GM19395 (cell line): ENCODE measurements around the gene KDM6A.
"Not testable (repeated sequence)": the region's sequence is repeated elsewhere in the genome, so short reads cannot be mapped to it uniquely, and the experiment has no call there.

Experiments used
- ATAC-seq: cut with Tn5 transposase; IDR thresholded peaks from one replicate; pipeline ENCODE4 v1.9.1; 2021; ENCODE audit warnings: mild to moderate bottlenecking, moderate library complexity; ENCODE audit not compliant: unreplicated experiment

KDM6A gene

DNA sequence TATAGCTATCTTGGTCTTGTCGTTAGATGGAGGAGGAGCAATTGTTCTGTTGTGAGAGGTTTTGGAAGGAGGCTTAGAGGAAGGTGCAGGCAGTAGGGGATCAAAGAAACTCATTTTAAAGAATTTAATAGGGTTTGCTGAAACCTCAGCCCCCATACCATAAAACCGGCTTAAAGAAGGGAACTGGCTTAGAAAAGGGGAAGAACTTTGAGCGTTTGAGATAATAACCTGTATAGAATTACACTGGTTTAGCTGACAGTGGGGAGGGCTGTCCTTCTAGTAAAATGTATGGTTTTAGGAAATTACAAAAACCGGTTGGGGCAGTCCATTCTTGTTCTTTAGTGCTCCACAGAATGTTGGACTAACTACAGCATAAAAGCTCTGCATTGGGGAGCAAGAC lies 128.1 kb downstream of the KDM6A start:
- ATAC-seq: no peak

DNA sequence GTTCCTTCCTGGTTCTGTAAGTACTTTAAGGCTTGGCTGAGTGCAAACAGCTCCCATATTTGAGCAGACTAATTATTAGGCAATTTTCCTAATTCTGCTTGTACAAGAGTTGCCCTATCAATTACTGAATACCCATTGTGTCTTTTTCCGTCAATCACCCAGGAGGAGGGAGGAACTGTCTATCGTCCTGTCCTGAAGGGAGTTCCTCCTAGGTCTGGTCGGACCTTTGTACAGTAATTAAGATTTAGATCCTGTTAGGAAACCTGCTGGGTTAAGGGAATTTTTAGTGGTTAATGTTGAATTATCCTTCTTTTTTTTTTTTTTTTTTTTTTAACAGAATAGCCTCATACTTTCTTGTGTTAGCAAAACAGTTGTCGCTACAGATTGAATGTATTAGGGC lies 130.1 kb downstream of the KDM6A start:
- ATAC-seq: no peak

- ATAC-seq: no peak
These were observed 133.2 kb downstream of the KDM6A start for GRCh38 chrX:45006002-45006800.

GRCh38 chrX:45007598-45007997 lies 134.6 kb downstream of the KDM6A start:
- peak; percentile 98 for ATAC-seq

DNA sequence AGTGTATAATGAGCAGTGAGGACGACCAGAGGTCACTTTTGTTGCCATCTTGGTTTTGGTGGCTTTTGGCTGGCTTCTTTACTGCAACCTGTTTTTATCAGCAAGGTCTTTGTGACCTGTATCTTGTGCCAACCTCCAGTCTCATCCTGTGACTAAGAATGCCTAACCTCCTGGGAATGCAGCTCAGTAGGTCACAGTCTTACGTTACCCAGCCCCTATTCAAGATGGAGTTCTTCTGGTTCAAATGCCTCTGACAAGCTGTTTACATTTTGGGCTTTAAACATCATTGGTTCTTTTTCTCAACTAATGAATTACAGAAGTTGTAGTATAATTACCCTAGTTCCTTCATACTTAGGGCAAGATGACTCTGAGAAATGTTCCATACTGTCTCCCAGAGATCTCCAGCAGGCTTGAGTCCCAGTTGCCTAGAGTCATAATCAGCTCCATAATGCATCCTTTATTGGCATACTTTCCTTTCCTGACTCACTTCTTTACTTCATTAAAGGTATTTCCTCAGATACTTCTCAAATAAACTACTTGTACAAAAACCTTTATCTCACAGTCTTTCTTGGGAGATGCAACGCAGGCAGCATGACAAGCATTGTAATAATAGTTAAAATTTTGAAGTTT lies 136.5 kb downstream of the KDM6A start:
- ATAC-seq: no peak

- no peak for ATAC-seq
These were observed 138.1 kb downstream of the KDM6A start for GRCh38 chrX:45011131-45011530.

DNA sequence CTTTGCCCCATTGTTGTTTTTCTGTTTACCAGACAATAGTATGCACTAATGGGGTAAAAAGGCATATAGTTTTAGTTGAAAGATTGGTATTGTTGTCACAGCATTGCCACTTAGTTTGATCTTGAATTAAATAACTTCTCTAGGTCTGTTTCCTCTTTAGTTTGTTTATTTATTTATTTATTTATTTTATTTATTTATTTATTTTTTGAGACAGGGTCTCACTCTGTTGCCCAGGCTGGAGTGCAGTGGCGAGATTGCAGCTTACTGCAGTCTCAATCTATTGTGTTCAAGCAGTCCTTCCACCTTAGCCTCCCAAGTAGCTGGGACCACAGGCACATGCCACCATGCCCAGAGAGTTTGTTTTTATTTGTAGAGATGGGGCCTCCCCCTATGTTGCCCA lies 138.6 kb downstream of the KDM6A start:
- ATAC-seq: no peak

- ATAC-seq: no peak
These were observed 145.0 kb downstream of the KDM6A start for GRCh38 chrX:45017946-45018345.

DNA sequence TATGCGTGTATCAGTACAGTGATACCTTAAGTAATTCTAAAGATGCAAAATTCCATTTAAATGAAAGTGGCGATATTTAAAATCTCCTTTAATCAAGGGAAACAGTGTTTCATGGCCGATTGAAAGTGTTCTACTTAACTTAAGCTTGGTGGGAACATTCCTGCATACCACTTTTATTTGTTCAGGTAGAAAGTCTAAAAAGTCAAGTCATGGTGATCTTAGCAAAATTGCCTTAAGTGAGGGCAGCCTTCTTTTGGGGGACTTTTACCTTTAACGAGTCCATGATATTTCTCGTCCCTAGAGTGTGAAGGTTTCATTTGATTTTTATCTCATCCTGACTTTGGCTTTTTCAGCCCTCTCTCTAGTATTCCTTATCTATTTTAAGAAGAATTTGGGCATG lies 149.2 kb downstream of the KDM6A start:
- ATAC-seq: no peak

- ATAC-seq: no peak
These were observed 151.5 kb downstream of the KDM6A start for GRCh38 chrX:45024501-45024900.

- ATAC-seq: no peak
These were observed 153.0 kb downstream of the KDM6A start for GRCh38 chrX:45026036-45026435.

- ATAC-seq: no peak
These were observed 158.9 kb downstream of the KDM6A start for GRCh38 chrX:45031830-45032378.

- ATAC-seq: no peak
These were observed 162.1 kb downstream of the KDM6A start for GRCh38 chrX:45035071-45035470.

GRCh38 chrX:45036161-45036560 lies 163.2 kb downstream of the KDM6A start:
- no peak for ATAC-seq

GRCh38 chrX:45040137-45040536 lies 167.1 kb downstream of the KDM6A start:
- ATAC-seq: not testable (repeated sequence)

GRCh38 chrX:45046417-45046816 lies 173.4 kb downstream of the KDM6A start:
- ATAC-seq: no peak

- peak; percentile 68 for ATAC-seq
These were observed 177.6 kb downstream of the KDM6A start for GRCh38 chrX:45050558-45050957.

DNA sequence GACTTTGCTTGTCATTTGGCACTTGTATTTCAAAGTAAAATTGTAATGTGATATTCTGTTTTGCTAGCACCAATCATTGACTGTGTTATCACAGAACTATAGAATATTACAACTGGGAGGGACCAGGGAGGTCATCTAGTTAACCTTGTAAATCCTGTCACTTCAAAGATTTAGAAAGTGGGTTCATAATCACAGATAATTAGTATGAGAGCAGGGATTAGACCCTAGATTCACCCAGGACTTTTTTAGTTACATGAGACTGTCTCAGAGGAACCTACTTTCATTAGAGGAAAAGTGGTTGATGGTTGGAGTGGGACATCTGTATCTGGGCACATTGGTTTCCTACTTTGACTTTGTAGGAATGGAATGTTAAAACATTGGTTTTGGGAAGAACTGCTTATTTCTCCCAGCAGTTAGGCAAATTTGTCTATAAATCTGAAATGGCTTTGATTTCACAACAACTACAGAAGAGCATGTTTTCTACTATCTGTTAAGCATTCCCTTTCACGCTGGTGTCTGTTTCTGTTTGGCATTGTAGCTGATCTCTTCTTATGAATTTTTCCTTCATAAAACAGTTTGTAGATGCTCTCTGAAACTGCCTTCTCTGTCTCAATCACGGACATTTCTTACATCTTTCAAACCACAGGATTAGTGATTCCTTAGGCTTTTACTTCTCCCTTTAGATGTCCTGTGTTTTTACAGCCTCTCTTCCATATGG lies 183.6 kb downstream of the KDM6A start:
- ATAC-seq: no peak

DNA sequence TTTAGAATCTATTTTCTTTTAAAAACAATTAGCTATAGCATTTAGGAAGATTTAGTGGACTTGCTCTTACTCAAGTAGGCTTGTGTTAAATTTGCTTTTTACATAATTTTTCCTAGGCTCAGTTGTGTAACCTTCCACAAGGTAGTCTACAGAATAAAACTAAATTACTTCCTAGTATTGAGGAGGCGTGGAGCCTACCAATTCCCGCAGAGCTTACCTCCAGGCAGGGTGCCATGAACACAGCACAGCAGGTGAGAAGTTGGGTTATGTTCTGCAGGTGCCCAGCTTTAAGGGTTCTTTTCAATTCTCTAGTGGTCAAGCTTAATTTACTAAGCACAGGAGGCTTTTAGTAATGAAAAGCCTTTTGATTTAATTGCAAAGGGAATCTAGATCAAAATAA lies 186.9 kb downstream of the KDM6A start:
- ATAC-seq: not testable (repeated sequence)

DNA sequence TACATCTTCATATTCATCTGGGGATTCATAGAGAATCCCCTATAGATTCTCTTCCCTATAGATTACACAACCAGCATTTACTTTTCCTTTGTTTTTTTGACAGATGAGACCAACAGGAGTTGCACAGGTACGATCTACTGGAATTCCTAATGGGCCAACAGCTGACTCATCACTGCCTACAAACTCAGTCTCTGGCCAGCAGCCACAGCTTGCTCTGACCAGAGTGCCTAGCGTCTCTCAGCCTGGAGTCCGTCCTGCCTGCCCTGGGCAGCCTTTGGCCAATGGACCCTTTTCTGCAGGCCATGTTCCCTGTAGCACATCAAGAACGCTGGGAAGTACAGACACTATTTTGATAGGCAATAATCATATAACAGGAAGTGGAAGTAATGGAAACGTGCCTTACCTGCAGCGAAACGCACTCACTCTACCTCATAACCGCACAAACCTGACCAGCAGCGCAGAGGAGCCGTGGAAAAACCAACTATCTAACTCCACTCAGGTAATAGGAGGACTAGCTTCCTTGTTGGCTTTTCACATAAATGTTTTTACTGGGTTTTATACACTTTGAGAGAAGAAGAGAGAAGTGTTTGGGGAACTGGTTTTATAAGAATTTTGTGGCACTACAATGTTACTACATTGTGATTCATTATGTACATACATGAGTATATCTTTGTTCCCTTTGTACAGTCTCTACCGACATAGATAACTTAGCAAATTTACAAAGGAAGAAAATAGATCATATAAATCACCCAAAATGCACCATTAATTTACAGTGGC lies 190.5 kb downstream of the KDM6A start:
- ATAC-seq: no peak

DNA sequence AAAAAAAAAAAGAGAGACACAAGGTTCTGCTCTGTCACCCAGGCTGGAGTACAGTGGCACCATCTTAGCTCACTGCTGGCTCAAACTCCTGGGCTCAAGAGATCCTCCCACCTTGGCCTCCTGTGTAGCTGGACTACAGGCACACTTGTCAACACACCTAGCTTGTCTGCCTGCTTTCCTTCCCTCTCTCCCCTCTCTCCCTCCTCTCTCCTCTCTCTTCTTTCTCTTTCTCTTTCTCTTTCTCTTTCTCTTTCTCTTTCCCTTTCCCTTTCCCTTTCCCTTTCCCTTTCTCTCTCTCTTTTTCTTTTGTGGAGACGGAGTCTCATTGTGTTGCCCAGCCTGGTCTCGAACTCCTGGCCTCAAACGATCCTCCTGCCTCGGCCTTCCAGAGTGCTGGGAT lies 195.6 kb downstream of the KDM6A start:
- no peak for ATAC-seq
